ENCODE data around the gene ZFP1. TPM values are rescaled to one million over a fixed set of nuclear protein-coding genes. Genes with fewer than 3 reads are reported as not detected.

The ZFP1 gene
- 1 to 10 TPM; 4.8 to 8.7 (median 6.5) TPM for total RNA-seq

DNA sequence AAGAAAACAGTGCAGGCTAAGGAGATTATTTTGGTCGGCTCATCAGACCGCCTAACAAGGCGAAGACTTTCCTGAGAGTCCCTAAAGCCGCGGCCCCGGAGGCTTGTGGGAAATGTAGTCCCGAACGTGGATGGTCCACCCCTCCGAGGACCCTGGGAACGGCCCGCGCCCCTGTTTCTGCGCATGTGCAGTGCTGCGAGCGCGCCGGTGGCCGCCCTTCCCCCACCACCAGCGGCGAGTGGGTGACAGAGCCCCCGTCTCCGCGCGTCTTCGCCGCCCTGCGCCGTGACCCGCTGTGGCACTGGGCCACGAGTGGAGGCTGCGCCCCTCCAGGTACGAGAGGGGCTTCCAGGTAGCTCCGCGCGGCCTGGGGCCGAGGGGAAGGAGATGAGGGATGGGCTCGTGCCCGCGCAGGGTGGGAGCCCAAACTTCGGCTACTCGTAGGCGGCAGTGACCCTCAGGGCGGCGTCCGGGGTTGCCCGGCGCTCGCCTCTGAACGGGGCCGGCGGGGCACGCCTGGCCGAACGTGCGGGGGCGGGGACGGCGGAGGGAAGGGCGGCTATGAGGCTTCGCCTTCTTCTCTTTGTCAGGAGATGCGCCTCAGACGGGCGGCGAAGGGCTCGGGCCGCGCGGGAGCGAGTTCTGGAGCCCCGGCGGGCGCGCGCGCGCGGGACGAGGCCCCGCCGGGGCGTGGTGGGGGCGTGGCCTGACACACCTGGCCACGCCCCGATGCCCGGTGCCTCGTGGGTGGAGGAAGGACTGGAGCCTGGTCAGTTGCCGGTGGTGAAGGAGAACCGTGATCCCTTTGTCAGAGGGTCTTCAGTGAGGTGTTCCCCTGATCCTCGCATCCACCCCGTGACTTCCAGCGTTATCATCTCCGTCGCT is at the start of gene ZFP1:
Gene ZFP1 (plus strand): TSS at position 214 of the 885 bp plus-strand sequence. CDS start 4,428 bp downstream, outside the sequence.
- peak; percentile 94 to 99 for DNase-seq (ENCODE audit: low spot score in 2 of 2)
- 0 to 2% methylated on average over 49 to 59 of the region's 93 CpGs for WGBS, 2 donors
- intact Hi-C loops (cut with DNase I; ENCODE audit: low total_unique reads), result no loop called here

DNA sequence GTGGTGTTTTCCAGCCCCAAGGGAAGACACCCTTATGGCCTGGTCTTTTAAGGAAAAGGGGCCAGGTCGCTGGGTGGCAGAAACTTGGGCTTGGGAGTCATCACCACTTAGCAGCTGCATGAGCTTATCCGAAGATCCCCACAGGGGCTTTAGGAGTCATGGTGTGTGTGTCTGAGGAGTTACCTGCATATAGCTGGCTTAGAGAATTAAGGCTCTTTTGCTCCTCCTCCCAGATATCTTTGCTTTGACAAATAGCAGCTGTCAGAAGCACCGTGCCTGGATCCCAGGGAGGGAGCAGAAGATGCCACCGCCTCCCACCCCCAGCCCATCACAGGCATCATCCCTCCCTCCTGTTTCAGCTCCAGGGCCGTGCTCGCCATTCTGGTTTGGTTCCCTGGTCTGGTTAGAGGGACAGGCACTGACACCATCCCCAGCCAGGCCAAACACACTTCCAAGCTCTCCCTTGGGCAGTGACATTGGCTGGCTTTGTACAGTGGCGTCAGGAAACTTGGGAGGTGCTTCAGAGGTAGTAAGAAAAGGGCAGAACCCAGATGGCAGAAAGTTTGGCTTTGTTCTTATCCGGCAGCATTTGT is 49.2 kb upstream of the ZFP1 start:
- no peak for DNase-seq (ENCODE audit: low spot score in 2 of 2)
- WGBS, 2 donors, result 46 to 51% methylated on average over 8 of the region's 8 CpGs
- intact Hi-C loops (cut with DNase I; ENCODE audit: low total_unique reads), result no loop called here

More for the DNA sequence above, at the start of gene ZFP1:
- TF ChIP-seq POLR2A (IDR thresholded peaks at IDR 0.05), result no peak
- TF ChIP-seq, protein P1, sequence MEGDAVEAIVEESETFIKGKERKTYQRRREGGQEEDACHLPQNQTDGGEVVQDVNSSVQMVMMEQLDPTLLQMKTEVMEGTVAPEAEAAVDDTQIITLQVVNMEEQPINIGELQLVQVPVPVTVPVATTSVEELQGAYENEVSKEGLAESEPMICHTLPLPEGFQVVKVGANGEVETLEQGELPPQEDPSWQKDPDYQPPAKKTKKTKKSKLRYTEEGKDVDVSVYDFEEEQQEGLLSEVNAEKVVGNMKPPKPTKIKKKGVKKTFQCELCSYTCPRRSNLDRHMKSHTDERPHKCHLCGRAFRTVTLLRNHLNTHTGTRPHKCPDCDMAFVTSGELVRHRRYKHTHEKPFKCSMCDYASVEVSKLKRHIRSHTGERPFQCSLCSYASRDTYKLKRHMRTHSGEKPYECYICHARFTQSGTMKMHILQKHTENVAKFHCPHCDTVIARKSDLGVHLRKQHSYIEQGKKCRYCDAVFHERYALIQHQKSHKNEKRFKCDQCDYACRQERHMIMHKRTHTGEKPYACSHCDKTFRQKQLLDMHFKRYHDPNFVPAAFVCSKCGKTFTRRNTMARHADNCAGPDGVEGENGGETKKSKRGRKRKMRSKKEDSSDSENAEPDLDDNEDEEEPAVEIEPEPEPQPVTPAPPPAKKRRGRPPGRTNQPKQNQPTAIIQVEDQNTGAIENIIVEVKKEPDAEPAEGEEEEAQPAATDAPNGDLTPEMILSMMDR (IDR thresholded peaks at IDR 0.05), result peak in 1 of 3 donors; percentile 41
- peak within 1 kb of the TSS; percentile 96 for H3K4me3 ChIP-seq (ENCODE audit: low read depth, poor library complexity, severe bottlenecking)

DNA sequence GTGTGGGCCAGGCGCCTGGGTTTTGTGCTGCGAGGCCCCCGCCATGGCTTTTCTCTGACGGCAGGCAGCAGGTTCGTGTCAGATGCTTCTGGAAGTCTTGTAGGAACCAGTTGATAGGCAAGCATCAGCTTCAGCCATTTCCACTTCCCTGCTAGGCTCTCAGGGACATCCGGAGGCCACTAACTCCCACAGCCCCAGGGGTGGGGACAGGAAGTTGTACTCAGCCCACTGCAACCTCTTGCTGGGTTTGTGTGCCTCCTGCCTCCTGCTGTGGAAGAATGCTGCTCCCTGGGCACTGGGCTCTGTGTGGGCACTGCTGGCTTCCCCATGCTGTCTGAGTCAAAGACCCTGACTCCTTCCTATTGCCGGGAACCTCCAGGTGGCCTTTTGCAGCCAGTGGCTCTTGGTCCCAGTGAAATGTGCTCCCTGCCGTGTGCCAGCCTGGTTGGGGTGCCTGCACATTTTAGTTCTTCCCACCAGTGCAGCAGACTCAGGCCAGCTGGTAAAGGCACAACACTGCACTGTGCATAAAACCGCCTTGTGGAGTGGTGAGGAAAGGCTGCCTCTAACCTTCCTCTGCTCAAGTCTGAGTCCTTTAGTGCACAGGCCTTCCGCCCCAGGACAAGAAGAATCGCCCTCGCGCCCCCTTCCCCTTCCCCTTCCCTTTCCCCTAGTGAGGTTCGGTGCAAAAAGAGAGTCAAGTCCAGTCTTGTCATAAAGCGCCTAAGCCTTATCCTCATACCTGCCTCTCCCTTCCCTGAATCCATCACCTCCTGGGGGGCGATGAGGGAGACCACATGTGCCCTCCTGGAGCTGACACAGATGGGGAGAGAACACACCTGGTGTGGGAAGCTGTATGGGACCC is 48.4 kb upstream of the ZFP1 start:
- intact Hi-C loops (cut with DNase I; ENCODE audit: low total_unique reads), result no loop called here
- no peak for DNase-seq (ENCODE audit: low spot score in 2 of 2)
- no peak for TF ChIP-seq POLR2A (IDR thresholded peaks at IDR 0.05)
- TF ChIP-seq, protein P1 (IDR thresholded peaks at IDR 0.05), result no peak
- no peak overlapping the region for H3K4me3 ChIP-seq (ENCODE audit: low read depth, poor library complexity, severe bottlenecking)
- WGBS, 2 donors, result 47 to 55% methylated on average over 16 of the region's 16 CpGs

More for the DNA sequence above, 49.2 kb upstream of the ZFP1 start:
- TF ChIP-seq POLR2A (IDR thresholded peaks at IDR 0.05), result no peak
- TF ChIP-seq, protein P1 (IDR thresholded peaks at IDR 0.05), result no peak
- H3K4me3 ChIP-seq (ENCODE audit: low read depth, poor library complexity, severe bottlenecking), result no peak overlapping the region

DNA sequence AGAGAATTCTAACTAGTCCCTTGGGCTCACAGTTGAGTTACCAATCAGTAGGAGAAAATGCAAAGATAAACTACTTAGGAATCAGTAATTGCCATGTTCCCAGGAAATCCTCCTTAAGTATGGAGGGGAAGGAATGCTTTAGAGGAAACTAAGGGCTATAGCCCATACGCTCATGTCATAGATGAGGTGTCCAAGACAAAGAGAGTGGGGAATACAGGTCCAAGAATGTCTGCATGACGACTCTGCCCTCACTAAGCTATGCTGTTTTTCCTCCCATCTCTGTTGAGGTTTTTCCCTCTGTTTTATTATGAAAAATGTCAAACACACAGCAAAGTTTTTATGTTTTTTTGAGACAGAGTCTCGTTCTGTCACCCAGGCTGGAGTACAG is 47.7 kb upstream of the ZFP1 start:
- WGBS, 2 donors, result 85 to 92% methylated on average over 3 of the region's 3 CpGs
- DNase-seq (ENCODE audit: low spot score in 2 of 2), result no peak
- no peak overlapping the region for H3K4me3 ChIP-seq (ENCODE audit: low read depth, poor library complexity, severe bottlenecking)
- intact Hi-C loops (cut with DNase I; ENCODE audit: low total_unique reads), result no loop called here
- TF ChIP-seq, protein P1 (IDR thresholded peaks at IDR 0.05), result no peak
- TF ChIP-seq POLR2A (IDR thresholded peaks at IDR 0.05), result no peak

DNA sequence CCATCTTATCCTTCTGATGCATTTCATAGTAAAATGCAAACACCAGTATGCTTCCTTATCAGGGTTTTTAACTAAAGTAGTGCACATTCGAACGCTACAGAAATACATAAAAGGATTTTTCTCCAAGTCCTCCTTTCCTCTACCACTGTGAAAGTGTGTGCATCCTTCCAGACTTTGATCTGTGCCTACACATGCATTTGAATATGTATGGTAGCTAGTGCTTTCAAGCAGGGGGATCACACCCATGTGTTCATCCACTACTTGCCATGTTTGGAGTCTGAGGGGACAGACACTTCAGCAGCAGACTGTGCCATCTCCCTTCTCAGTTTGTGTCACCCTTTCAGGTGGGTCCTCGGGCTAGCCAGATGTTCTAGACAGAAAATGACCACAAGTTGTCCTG is 46.7 kb upstream of the ZFP1 start:
- no peak for TF ChIP-seq POLR2A (IDR thresholded peaks at IDR 0.05)
- TF ChIP-seq, protein P1 (IDR thresholded peaks at IDR 0.05), result no peak
- intact Hi-C loops (cut with DNase I; ENCODE audit: low total_unique reads), result no loop called here

More for the DNA sequence above, 46.7 kb upstream of the ZFP1 start:
- DNase-seq (ENCODE audit: low spot score in 2 of 2), result no peak
- 98 to 100% methylated on average over 3 of the region's 3 CpGs for WGBS, 2 donors
- H3K4me3 ChIP-seq (ENCODE audit: low read depth, poor library complexity, severe bottlenecking), result no peak overlapping the region

Data from lower leg skin (tissue), 4 donors.